Caco-2 (cell line): ENCODE results near the gene ZNF599. TPM values are rescaled to one million over a fixed set of nuclear protein-coding genes. Genes with fewer than 3 reads are reported as not detected.

ENCODE experiments used
- Bru-seq: library from RNA; stranded (reverse); fragments of 400-500 nt; gene quantifications from one replicate; lab custom pipeline; 2021; lab: Mats Ljungman, UMichigan
- BruChase-seq, 2 experiments: library from RNA; stranded (reverse); fragments of 400-500 nt; gene quantifications; one replicate each; lab custom pipeline; 2021; lab: Mats Ljungman, UMichigan
- BruUV-seq: library from RNA; stranded (reverse); fragments of 400-500 nt; replicated peaks from 2 replicates; lab custom pipeline; 2021; lab: Mats Ljungman, UMichigan
- CTCF ChIA-PET: fragments of 300-600 bp; sonication (Branson Sonifier 250); formaldehyde crosslinking; loops from one replicate; lab custom pipeline; 2022; ENCODE audit warnings: antibody characterized with exemption; lab: Charles Lee
- POLR2A ChIA-PET: fragments of 300-600 bp; sonication (Branson Sonifier 250); formaldehyde crosslinking; loops from one replicate; lab custom pipeline; 2022; ENCODE audit warnings: antibody characterized with exemption; lab: Charles Lee
- DNase-seq, 2 experiments: peaks; one replicate each; pipeline versions ENCODE4 v3.0.0 to v3.0.0-alpha.2; 2020 to 2022
- H3K27me3 ChIP-seq: replicated peaks from 2 replicates; pipeline ENCODE4 v1.6.0; 2011; ENCODE audit warnings: low read length; ENCODE audit not compliant: control insufficient read depth, insufficient read depth
- H3K36me3 ChIP-seq: 2 replicates; pipeline ENCODE4 v1.5.1; 2011; ENCODE audit warnings: low read length; ENCODE audit not compliant: control insufficient read depth, insufficient read depth
- H3K4me1 ChIP-seq: fragments of 250-450 bp; sonication (Bioruptor Pico); 2 replicates; pipeline ENCODE4 v1.5.1; 2020; ENCODE audit warnings: mild to moderate bottlenecking
- H3K4me3 ChIP-seq: 2 replicates; pipeline ENCODE4 v1.5.1; 2011; ENCODE audit warnings: low read depth, mild to moderate bottlenecking, control low read depth, low read length
- H3K9me3 ChIP-seq: fragments of 250-450 bp; sonication (Bioruptor Pico); 2 replicates; pipeline ENCODE4 v1.5.1; 2020; ENCODE audit warnings: mild to moderate bottlenecking, moderate library complexity
- H3K27ac Mint-ChIP-seq: one replicate; pipeline ENCODE4 v1.8.0; 2022; ENCODE audit warnings: mixed read lengths; ENCODE audit not compliant: unreplicated experiment
- H3K27me3 Mint-ChIP-seq: one replicate; pipeline ENCODE4 v1.8.0; 2022; ENCODE audit warnings: mixed read lengths; ENCODE audit not compliant: insufficient read depth, unreplicated experiment
- H3K36me3 Mint-ChIP-seq: one replicate; pipeline ENCODE4 v1.8.0; 2022; ENCODE audit warnings: mild to moderate bottlenecking, mixed read lengths; ENCODE audit not compliant: insufficient read depth, unreplicated experiment
- H3K4me1 Mint-ChIP-seq: one replicate; pipeline ENCODE4 v1.8.0; 2022; ENCODE audit warnings: low read depth, mixed read lengths; ENCODE audit not compliant: unreplicated experiment
- H3K4me3 Mint-ChIP-seq: one replicate; pipeline ENCODE4 v1.8.0; 2022; ENCODE audit warnings: mild to moderate bottlenecking, moderate library complexity, mixed read lengths; ENCODE audit not compliant: unreplicated experiment
- H3K9me3 Mint-ChIP-seq: one replicate; pipeline ENCODE4 v1.8.0; 2022; ENCODE audit warnings: mixed read lengths; ENCODE audit not compliant: unreplicated experiment
- CTCF ChIP-seq, 2 experiments: fragments of 200-600 bp in 1 of 2; IDR thresholded peaks; 1 replicate in 1 of 2; 2 replicates in 1 of 2; pipeline versions ENCODE4 v1.5.1 to v1.8.0; 2011 to 2022; ENCODE audit warnings: antibody characterized with exemption in 1 of 2, control low read depth in 1 of 2, inconsistent platforms in 1 of 2, low read depth in 1 of 2, low read length in 1 of 2, mild to moderate bottlenecking in 1 of 2, moderate library complexity in 1 of 2; ENCODE audit not compliant: insufficient read depth in 1 of 2, severe bottlenecking in 1 of 2, unreplicated experiment in 1 of 2
- intact Hi-C: fragments of 100-400 bp; cut with micrococcal nuclease; formaldehyde crosslinking; loops from one replicate; pipeline ENCODE4 v1.10.0; 2022; ENCODE audit not compliant: unreplicated experiment
- long read RNA-seq: library from polyadenylated mRNA; stranded (forward); transcript quantifications from one replicate; pipeline ENCODE4 v2.0.0, GENCODE V29; 2022
- total RNA-seq: library from RNA; stranded (reverse); gene quantifications from 2 replicates; pipeline ENCODE4 v1.2.3, GENCODE V29; 2022

Gene ZNF599
- total RNA-seq (5.0 and 6.8 TPM in 2 replicates), Bru-seq, nascent RNA (percentile 54 among the genes with signal in this experiment), BruChase-seq, experiment 1, labeled RNA remaining after a 2-hour chase (percentile 48 among the genes with signal in this experiment), BruChase-seq, experiment 2, labeled RNA remaining after a 6-hour chase (percentile 46 among the genes with signal in this experiment)
- long read RNA-seq, partial matches to known transcripts, result 0 of 6 reads
- long read RNA-seq, other reads (novel, unspliced or antisense), result 1 of 6 reads

DNA sequence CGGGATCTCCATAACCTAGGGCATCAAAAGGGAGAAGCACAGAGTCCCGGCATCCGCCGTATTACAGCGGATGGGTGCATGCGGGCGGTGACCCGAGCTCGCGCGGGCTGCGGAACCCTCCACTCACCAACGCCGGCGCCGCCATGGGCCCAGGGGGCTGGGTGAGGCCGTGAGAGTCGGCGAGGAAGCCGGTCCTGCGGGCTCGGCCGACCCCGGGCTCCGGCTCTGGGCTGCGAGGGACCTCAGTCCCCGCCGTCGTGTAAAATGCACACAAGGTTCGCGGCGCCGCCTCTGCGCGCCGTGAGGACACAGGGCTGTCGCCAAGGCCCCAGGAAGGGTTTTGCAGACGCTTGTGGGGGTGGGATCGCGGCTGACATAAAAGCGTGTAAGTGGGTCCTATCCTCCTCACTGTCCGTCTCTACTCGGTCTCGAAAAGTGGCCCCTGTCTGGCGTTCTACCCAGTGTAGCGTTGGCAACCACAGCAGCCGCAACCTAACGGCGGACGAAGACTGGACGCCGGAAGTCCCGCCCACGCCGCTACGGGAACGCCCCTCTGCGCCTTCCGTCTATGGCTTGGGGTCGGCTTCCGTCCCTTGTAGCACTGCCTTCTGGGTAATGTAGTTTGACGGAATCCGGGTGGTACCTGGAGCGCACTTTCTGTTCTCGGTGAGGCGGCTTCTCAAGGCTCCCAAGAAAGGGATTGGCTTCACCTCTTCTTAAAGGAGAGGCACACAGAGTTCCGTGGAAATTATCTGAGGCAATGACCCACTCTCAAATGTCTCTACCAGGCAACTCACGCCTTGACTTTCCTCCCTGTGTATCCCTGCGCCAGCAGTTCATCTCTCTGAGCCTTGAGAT is at the start of gene ZNF599:
TSS of gene ZNF599 (minus strand) at position 519 of the 858 bp plus-strand sequence. CDS start at position 145, 374 bp downstream.
- Mint-ChIP-seq H3K27me3 (no peaks in the 10 kb centered on the region), H3K4me3 (peak within 1 kb of the TSS; percentile 86), H3K36me3 (peaks cover 6% of the 10 kb centered on the region), H3K27ac (peak within 1 kb of the TSS; percentile 59), H3K9me3 (no peaks in the 10 kb centered on the region), H3K4me1 (peaks cover 11% of the 10 kb centered on the region)
- BruUV-seq, result TSS peak; percentile 66
- intact Hi-C loops, result loop anchor here (1.0 to 2.0 kb wide), 2 partner anchors 39 to 96 kb away; partner anchors contain the start of genes SCGB2B2, ZNF181 and ZNF302
- Histone ChIP-seq H3K36me3 (no peaks in the 10 kb centered on the region; the same call in 1 of the 2 replicates), H3K9me3 (no peaks in the 10 kb centered on the region), H3K27me3 (peaks cover 1% of the 10 kb centered on the region; the same call in 1 of the 2 replicates), H3K4me1 (peaks cover 6% of the 10 kb centered on the region; the same call in 1 of the 2 replicates), H3K4me3 (peak within 1 kb of the TSS; percentile 63)
- POLR2A ChIA-PET, result no interaction called here
- DNase-seq, result peak; percentile 89 to 90
- CTCF ChIA-PET, result interaction anchor here (0.5 kb wide), 1 partner anchor 290 kb away, joined by 3 read pairs; no protein-coding TSS in a partner anchor
- TF ChIP-seq CTCF (IDR thresholded peaks at IDR 0.05; ENCODE audit: insufficient read depth in 1 of 2, low read depth in 1 of 2, low read length in 1 of 2, severe bottlenecking in 1 of 2, unreplicated experiment in 1 of 2), result no peak

- H3K36me3 ChIP-seq, result no peaks in the 10 kb centered on the region
- H3K4me3 ChIP-seq, result no peak overlapping the region
- TF ChIP-seq CTCF (IDR thresholded peaks at IDR 0.05; ENCODE audit: insufficient read depth in 1 of 2, low read depth in 1 of 2, low read length in 1 of 2, severe bottlenecking in 1 of 2, unreplicated experiment in 1 of 2), result no peak
- 0 out of 2 replicates have a peak, but pooled peaks cover 4% of the 10 kb centered on the region for H3K9me3 ChIP-seq
- Mint-ChIP-seq H3K27ac (no peak overlapping the region), H3K4me1 (no peaks in the 10 kb centered on the region), H3K9me3 (peaks cover 10% of the 10 kb centered on the region), H3K36me3 (no peaks in the 10 kb centered on the region), H3K27me3 (peaks cover 19% of the 10 kb centered on the region), H3K4me3 (no peak overlapping the region)
- H3K4me1 ChIP-seq, result no peaks in the 10 kb centered on the region
- no TSS peak for BruUV-seq
- POLR2A ChIA-PET, result no interaction called here
- DNase-seq, result no peak
- intact Hi-C loops, result no loop called here
- CTCF ChIA-PET, result no interaction called here
- no peaks in the 10 kb centered on the region for H3K27me3 ChIP-seq
Observed at GRCh38 chr19:34818270-34818669, 45.3 kb upstream of the ZNF599 start.

- no peaks in the 10 kb centered on the region for H3K36me3 Mint-ChIP-seq
- POLR2A ChIA-PET, result no interaction called here
- no peak overlapping the region for H3K27ac Mint-ChIP-seq
- H3K27me3 Mint-ChIP-seq, result peaks cover 19% of the 10 kb centered on the region
- Histone ChIP-seq H3K36me3 (no peaks in the 10 kb centered on the region), H3K4me3 (no peak overlapping the region), H3K9me3 (0 out of 2 replicates have a peak, but pooled peaks cover 4% of the 10 kb centered on the region), H3K27me3 (no peaks in the 10 kb centered on the region), H3K4me1 (no peaks in the 10 kb centered on the region)
- TF ChIP-seq CTCF (IDR thresholded peaks at IDR 0.05; ENCODE audit: insufficient read depth in 1 of 2, low read depth in 1 of 2, low read length in 1 of 2, severe bottlenecking in 1 of 2, unreplicated experiment in 1 of 2), result no peak
- CTCF ChIA-PET, result no interaction called here
- BruUV-seq, result no TSS peak
- H3K4me3 Mint-ChIP-seq, result no peak overlapping the region
- no peaks in the 10 kb centered on the region for H3K4me1 Mint-ChIP-seq
- DNase-seq, result no peak
- peaks cover 10% of the 10 kb centered on the region for H3K9me3 Mint-ChIP-seq
- intact Hi-C loops, result no loop called here
Observed at GRCh38 chr19:34816708-34817107, 43.7 kb upstream of the ZNF599 start.
